Activated T-helper 1 cell treated with anti-CD3 and anti-CD28 coated beads, Interleukin-12 subunit alpha, Interleukin-12 subunit beta, Interleukin-2, Interleukin-4 antibody, amounts not matched to agents 30 ng/mL and 10 ng/mL and 1 ng/mL, durations not matched to agents 14 hours and 24 hours and 36 hours (primary cell): Measurements from ENCODE around the gene IER5L. TPM values are rescaled to one million over a fixed set of nuclear protein-coding genes. Genes with fewer than 3 reads are reported as not detected.
"Not testable (repeated sequence)": the region's sequence is repeated elsewhere in the genome, so short reads cannot be mapped to it uniquely, and the experiment has no call there.

ENCODE experiments used
- DNase-seq: peaks from one replicate; pipeline ENCODE4 v3.0.0; 2021; ENCODE audit warnings: low spot score
- H3K27ac Mint-ChIP-seq: one replicate; pipeline ENCODE4 v1.8.0; 2021; ENCODE audit warnings: mild to moderate bottlenecking, mixed read lengths
- H3K27me3 Mint-ChIP-seq: one replicate; pipeline ENCODE4 v1.8.0; 2022; ENCODE audit warnings: mild to moderate bottlenecking, moderate library complexity, mixed read lengths; ENCODE audit not compliant: insufficient read depth
- H3K36me3 Mint-ChIP-seq: one replicate; pipeline ENCODE4 v1.8.0; 2021; ENCODE audit warnings: low read depth, mixed read lengths
- H3K4me1 Mint-ChIP-seq: one replicate; pipeline ENCODE4 v1.8.0; 2021; ENCODE audit warnings: low read depth, mixed read lengths
- H3K4me3 Mint-ChIP-seq: one replicate; pipeline ENCODE4 v1.8.0; 2021; ENCODE audit warnings: mild to moderate bottlenecking, moderate library complexity, mixed read lengths
- H3K9me3 Mint-ChIP-seq: one replicate; pipeline ENCODE4 v1.8.0; 2021; ENCODE audit warnings: mixed read lengths
- intact Hi-C: fragments of 100-400 bp; cut with micrococcal nuclease; formaldehyde crosslinking; loops from one replicate; pipeline ENCODE4 v1.15.1; 2024
- total RNA-seq: library from RNA; stranded (reverse); gene quantifications from 2 replicates; pipeline ENCODE4 v1.2.3, GENCODE V29; 2022

Gene IER5L
- total RNA-seq, 1 donor from 2014 or later, result 14.4 TPM

DNA sequence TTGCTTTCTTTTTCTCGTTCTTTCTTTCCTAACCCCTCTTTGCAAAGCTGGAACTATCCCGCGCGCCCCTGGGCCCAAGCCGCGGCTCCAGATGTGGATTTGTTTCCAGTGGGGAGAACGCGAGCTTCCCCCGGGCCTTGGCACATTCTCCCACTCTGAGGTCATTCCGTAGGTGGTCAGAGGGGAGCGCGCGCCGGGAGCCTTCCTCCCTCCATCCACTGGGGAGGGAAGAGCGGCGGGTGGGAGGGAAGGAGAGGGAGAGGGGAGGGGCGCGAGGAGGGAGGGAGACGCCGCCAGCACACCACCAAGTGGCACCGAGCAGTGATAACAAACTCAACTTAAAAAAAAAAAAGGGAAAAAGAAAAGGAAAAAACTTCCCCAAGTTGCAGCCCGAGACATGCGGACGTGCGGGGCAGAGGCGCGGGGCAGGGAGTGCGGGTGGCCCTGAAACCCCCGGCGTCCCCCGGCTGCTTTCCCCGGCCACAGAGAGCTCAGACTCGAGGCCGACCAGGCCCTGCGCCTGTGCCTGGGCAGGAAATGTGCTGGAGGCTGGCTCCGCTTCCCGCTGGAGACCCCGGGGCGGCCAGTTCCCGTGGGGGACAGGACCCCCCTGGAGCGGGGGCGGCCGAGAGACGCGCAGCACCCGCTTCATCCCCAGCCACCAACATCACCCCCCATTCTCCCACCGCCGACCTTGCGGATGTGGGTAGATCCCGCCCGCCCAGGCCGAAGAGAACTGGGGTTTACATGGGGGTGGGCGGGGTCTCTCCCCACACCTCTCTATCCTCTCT is 3.1 kb downstream of the IER5L start:
- Mint-ChIP-seq H3K9me3 (no peaks in the 10 kb centered on the region), H3K36me3 (no peaks in the 10 kb centered on the region), H3K27ac (peak overlapping the region; percentile 86), H3K4me3 (peak overlapping the region; percentile 86), H3K4me1 (peaks cover 24% of the 10 kb centered on the region), H3K27me3 (peaks cover 19% of the 10 kb centered on the region)
- intact Hi-C loops, result loop anchor here (1.0 to 5.0 kb wide), 4 partner anchors 238 to 623 kb away; partner anchors contain the start of gene SPTAN1
- DNase-seq, result peak; percentile 27

DNA sequence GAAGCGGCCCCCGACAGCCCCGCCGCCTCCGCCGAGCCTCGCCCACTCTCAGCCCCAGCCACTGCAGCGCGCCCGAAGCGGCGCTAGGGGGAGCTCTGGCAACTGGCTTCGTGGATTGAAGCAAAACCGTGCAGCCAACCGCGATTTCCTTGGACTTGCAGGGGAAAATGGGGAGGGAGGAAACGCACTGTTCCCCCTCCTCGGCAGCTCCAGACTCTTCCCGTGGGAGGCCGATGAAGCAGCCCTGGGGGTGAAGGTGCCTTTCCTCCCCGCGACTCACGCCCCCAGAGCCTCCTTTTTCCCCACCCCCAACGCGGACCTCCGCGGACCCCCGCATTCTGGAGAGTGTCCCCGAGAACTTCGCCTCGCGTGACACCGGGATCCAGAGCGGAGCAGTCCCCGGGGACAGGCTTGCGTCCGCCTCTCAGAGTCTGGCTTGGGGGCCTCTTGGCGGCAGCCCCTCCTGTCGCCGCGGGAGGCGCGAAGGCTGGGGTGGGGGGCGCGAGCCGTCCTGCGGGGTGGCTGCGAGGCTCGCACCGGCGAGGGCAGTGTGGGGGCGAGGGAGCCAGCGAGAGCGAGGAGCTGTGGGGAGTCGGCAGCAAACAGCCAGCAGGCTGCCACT is 3.8 kb downstream of the IER5L start:
- Mint-ChIP-seq H3K9me3 (no peaks in the 10 kb centered on the region), H3K27me3 (peaks cover 19% of the 10 kb centered on the region), H3K36me3 (no peaks in the 10 kb centered on the region), H3K27ac (peak overlapping the region; percentile 40), H3K4me1 (peaks cover 24% of the 10 kb centered on the region), H3K4me3 (peak overlapping the region; percentile 84)
- intact Hi-C loops, result loop anchor here (2.0 kb wide), 1 partner anchor 285 kb away; no protein-coding TSS in a partner anchor
- DNase-seq, result peak; percentile 75

DNA sequence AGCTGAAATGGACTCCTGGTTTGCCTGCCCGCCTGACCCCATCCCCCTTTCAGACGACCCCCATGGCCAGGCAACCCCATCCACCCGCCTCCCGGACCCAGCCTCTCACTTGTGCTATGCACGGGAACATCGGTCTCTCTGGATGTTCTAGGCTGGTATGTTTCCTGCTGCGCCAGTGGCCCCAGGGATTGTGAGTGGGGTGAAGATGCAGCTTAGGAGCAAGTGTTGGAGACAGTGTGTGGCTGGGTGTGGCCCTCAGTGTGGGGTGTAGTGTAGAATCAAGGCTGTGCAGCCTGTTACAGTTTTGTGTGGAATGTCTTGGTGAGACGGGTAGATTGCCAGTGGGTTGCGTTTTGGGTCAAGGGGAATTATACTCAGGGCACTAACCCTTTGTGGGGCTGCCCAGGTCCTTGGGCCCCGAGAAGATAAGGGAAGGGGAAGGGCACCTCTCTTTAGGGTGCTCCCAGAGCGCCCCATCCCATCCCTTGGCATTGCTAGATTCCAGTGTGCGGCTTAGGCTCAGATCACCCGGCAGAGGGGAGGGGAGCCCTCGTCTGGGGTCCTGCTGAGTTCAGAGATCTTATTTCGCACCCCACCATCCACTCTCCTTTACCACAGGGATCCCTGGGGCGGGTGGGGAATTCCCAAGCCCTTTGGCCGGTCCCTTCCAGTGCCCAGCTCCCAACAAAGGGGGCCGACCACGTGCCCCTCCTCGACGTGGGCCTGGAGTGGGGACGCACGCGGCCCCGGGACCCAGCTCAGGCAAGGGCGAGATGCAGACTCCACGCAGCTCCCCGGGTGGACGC is 4.6 kb downstream of the IER5L start:
- Mint-ChIP-seq H3K27me3 (peaks cover 19% of the 10 kb centered on the region), H3K9me3 (no peaks in the 10 kb centered on the region), H3K4me1 (peaks cover 24% of the 10 kb centered on the region), H3K4me3 (peak overlapping the region; percentile 43), H3K27ac (peak overlapping the region; percentile 4), H3K36me3 (no peaks in the 10 kb centered on the region)
- intact Hi-C loops, result loop anchor here (2.0 kb wide), 1 partner anchor 285 kb away; no protein-coding TSS in a partner anchor
- no peak for DNase-seq

DNA sequence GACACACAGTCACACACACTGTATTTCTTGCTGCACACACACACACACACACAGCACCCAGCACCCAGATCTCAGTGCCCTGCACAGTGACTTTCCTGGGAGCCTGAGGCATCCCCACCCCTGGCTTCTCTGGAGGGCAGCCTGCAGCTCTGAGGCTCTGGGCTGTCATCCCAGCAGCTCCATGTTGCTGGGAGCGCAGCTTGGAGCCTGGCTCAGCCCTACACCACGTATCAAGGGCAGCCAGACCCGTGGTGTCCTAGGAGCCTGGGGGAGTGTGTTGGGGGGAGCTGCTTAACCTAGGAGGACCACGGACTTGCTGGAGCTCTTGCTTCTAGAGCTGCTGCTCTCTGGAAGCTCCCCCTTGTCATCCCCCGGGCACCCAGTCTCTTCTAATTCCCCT is 5.2 kb downstream of the IER5L start:
- no peak overlapping the region for H3K4me3 Mint-ChIP-seq
- no peaks in the 10 kb centered on the region for H3K9me3 Mint-ChIP-seq
- peaks cover 28% of the 10 kb centered on the region for H3K4me1 Mint-ChIP-seq
- H3K27me3 Mint-ChIP-seq, result peaks cover 19% of the 10 kb centered on the region
- no peak for DNase-seq
- intact Hi-C loops, result no loop called here
- H3K27ac Mint-ChIP-seq, result no peak overlapping the region
- no peaks in the 10 kb centered on the region for H3K36me3 Mint-ChIP-seq

DNA sequence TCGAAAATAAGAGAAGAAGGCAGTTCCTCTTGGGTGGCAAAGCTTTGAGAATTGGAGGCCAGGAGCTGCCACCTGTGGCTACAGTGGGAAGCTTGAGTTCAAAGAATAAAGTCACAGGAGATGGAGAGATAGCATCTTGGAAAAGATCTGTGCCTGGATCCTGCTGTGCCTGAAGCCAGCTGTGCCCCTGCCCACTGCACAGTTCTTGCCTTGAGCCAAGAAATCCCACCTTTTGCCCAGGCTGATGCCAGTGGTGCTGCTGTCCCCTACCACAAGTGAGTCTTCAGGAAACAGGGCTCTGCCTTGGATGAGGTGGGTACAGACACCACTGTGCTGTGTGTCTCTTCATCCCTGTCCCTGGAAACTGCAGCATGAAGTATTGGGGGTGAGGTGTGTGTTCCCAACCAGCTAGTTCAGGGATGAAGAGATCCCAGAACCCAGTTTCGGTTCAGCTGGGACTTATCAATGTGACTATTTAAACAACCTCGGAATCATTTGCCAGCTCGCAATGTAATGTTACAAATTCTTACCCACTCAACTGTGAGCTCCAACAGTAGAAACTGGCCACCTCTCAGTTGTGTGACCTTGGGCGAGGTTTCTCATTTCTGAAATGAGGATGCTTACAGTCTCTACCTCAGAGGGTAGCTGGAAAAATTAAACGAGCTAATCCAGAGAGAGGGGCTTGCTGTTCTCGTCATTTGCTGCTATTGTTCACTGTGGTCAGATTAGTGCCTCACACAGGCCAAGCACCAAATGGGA is 5.9 kb downstream of the IER5L start:
- intact Hi-C loops, result no loop called here
- DNase-seq, result no peak
- no peaks in the 10 kb centered on the region for H3K9me3 Mint-ChIP-seq
- no peaks in the 10 kb centered on the region for H3K36me3 Mint-ChIP-seq
- H3K4me3 Mint-ChIP-seq, result no peak overlapping the region
- peaks cover 19% of the 10 kb centered on the region for H3K27me3 Mint-ChIP-seq
- peaks cover 35% of the 10 kb centered on the region for H3K4me1 Mint-ChIP-seq
- H3K27ac Mint-ChIP-seq, result no peak overlapping the region

GRCh38 chr9:129170229-129170628 is 7.8 kb downstream of the IER5L start:
- intact Hi-C loops, result no loop called here
- Mint-ChIP-seq H3K27me3 (peaks cover 19% of the 10 kb centered on the region), H3K4me1 (peaks cover 31% of the 10 kb centered on the region), H3K9me3 (no peaks in the 10 kb centered on the region), H3K4me3 (no peak overlapping the region), H3K36me3 (no peaks in the 10 kb centered on the region), H3K27ac (no peak overlapping the region)
- DNase-seq, result no peak

DNA sequence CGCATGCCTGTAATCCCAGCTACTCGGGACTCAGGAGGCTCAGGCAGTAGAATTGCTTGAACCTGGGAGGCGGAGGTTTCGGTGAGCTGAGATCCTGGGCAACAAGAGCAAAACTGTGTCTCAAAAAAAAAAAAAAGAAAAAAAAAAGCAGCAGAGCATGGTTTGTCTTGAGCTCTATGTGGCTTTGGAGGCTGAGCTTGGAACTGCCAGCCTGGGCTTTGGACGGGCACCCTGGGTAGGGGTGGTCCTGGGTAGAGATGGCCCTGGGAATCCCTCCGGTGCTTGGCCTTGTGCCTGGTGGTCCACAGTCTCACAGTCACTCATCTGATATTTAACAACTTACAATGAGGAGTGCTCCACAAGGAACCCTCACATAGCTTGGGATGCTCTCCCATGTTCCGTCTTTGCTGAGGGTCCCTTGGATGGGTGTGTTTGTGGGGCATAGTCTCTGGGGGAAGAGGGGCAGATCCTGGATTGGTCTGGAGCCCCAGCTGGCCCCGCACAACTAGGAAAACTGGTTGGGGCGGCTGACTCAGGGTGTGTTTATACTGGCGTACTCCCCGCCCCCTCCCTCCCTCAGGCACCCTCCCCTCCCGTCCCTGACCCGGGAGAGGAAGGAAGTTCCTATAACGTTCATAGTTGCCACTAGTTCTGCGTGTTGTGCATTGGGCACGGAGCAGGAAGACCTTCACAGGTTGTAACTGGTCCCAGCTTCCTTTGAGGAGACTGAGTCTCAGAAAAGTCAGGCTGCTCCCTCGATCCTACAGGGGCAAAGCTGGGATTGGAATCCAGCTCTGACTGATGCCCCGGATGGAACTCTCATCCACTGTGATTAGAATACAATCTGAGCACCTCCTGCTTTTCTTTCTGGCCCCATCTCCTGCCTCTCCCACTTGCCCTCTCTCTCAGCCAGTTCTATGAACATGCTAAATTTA is 11.2 kb downstream of the IER5L start:
- Mint-ChIP-seq H3K27ac (peak overlapping the region; percentile 52), H3K36me3 (no peaks in the 10 kb centered on the region), H3K27me3 (peaks cover 5% of the 10 kb centered on the region), H3K4me1 (peaks cover 25% of the 10 kb centered on the region), H3K4me3 (peak overlapping the region; percentile 67), H3K9me3 (no peaks in the 10 kb centered on the region)
- intact Hi-C loops, result no loop called here
- DNase-seq, result no peak

GRCh38 chr9:129165198-129165597 is 12.9 kb downstream of the IER5L start:
- Mint-ChIP-seq H3K9me3 (no peaks in the 10 kb centered on the region), H3K27me3 (no peaks in the 10 kb centered on the region), H3K36me3 (no peaks in the 10 kb centered on the region), H3K4me1 (peaks cover 19% of the 10 kb centered on the region), H3K27ac (no peak overlapping the region), H3K4me3 (no peak overlapping the region)
- intact Hi-C loops, result no loop called here
- no peak for DNase-seq

GRCh38 chr9:129164246-129164930 is 13.7 kb downstream of the IER5L start:
- Mint-ChIP-seq H3K4me3 (no peak overlapping the region), H3K27ac (no peak overlapping the region), H3K9me3 (no peaks in the 10 kb centered on the region), H3K27me3 (no peaks in the 10 kb centered on the region), H3K36me3 (no peaks in the 10 kb centered on the region), H3K4me1 (peaks cover 17% of the 10 kb centered on the region)
- DNase-seq, result no peak
- intact Hi-C loops, result no loop called here

GRCh38 chr9:129163753-129164152 is 14.3 kb downstream of the IER5L start:
- intact Hi-C loops, result no loop called here
- Mint-ChIP-seq H3K4me3 (no peak overlapping the region), H3K27ac (no peak overlapping the region), H3K27me3 (no peaks in the 10 kb centered on the region), H3K9me3 (no peaks in the 10 kb centered on the region), H3K36me3 (no peaks in the 10 kb centered on the region), H3K4me1 (peaks cover 17% of the 10 kb centered on the region)
- no peak for DNase-seq

DNA sequence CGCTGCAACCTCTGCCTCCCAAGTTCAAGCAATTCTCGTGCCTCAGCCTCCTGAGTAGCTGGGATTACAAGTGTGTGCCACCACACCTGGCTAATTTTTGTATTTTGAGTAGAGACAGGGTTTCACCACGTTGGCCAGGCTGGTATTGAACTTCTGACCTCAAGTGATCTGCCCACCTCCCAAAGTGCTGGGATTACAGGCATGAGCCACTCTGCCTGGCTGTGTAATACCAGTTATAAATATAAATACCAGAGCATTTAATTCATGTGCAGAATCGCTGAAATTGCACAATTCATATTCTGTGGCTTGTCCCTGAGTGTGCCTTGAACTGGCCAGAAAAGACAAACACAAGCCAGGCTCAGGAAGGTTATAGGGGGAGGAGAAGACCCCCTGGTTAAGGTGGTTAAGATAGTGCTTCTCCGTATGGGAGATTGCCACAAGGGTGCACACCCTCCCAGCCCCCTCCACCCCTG is 14.8 kb downstream of the IER5L start:
- DNase-seq, H3K27me3 Mint-ChIP-seq, intact Hi-C loops, H3K27ac Mint-ChIP-seq, H3K4me3 Mint-ChIP-seq, H3K36me3 Mint-ChIP-seq, H3K9me3 Mint-ChIP-seq: not testable (repeated sequence)
- peaks cover 17% of the 10 kb centered on the region for H3K4me1 Mint-ChIP-seq
